ENCODE results near the gene GRAMD1B. TPM values are rescaled to one million over a fixed set of nuclear protein-coding genes. Genes with fewer than 3 reads are reported as not detected.
A peak's percentile ranks its signal among the peaks of the same experiment; 100 is the strongest.

The GRAMD1B gene
- total RNA-seq, 1 donor from 2014 or later: 31.8 TPM

- no peaks in the 10 kb centered on the region for H3K27me3 ChIP-seq (ENCODE audit: low read depth)
- peaks cover 22% of the 10 kb centered on the region for H3K4me1 ChIP-seq
- TF ChIP-seq CTCF (IDR thresholded peaks at IDR 0.05; ENCODE audit: borderline replicate concordance): no peak
- no peak overlapping the region for H3K4me3 ChIP-seq
- no peak for DNase-seq
- no peaks in the 10 kb centered on the region for H3K36me3 ChIP-seq
- intact Hi-C loops (cut with micrococcal nuclease): no loop called here
- H3K9me3 ChIP-seq (replicated peaks): no peaks in the 10 kb centered on the region
- peak overlapping the region; percentile 23 for H3K27ac ChIP-seq (replicated peaks)
These were observed 200.1 kb downstream of the GRAMD1B start for GRCh38 chr11:123630126-123630608.

GRCh38 chr11:123640029-123640428, 210.0 kb downstream of the GRAMD1B start:
- intact Hi-C loops (cut with micrococcal nuclease): loop anchor here (5.0 kb wide), 1 partner anchor 67 kb away; no protein-coding TSS in a partner anchor
- no peak for TF ChIP-seq CTCF (IDR thresholded peaks at IDR 0.05; ENCODE audit: borderline replicate concordance)
- H3K4me3 ChIP-seq: no peak overlapping the region
- H3K9me3 ChIP-seq (replicated peaks): no peaks in the 10 kb centered on the region
- no peak for DNase-seq
- no peak overlapping the region for H3K27ac ChIP-seq (replicated peaks)
- peaks cover 2% of the 10 kb centered on the region for H3K27me3 ChIP-seq (ENCODE audit: low read depth)
- no peaks in the 10 kb centered on the region for H3K36me3 ChIP-seq
- H3K4me1 ChIP-seq: peaks cover 4% of the 10 kb centered on the region

- peak; percentile 29 for DNase-seq
- Histone ChIP-seq H3K27me3 (ENCODE audit: low read depth) (peaks cover 4% of the 10 kb centered on the region), H3K4me3 (no peak overlapping the region), H3K4me1 (peaks cover 1% of the 10 kb centered on the region), H3K9me3 (replicated peaks) (no peaks in the 10 kb centered on the region), H3K36me3 (no peaks in the 10 kb centered on the region), H3K27ac (replicated peaks) (no peak overlapping the region)
- TF ChIP-seq CTCF (IDR thresholded peaks at IDR 0.05; ENCODE audit: borderline replicate concordance): peak; percentile 86
- intact Hi-C loops (cut with micrococcal nuclease): loop anchor here (5.0 kb wide), 1 partner anchor 66 kb away; no protein-coding TSS in a partner anchor
These were observed 210.8 kb downstream of the GRAMD1B start for GRCh38 chr11:123640677-123641494.

- Histone ChIP-seq H3K36me3 (no peaks in the 10 kb centered on the region), H3K27ac (replicated peaks) (no peak overlapping the region), H3K9me3 (replicated peaks) (no peaks in the 10 kb centered on the region), H3K4me3 (no peak overlapping the region), H3K4me1 (no peaks in the 10 kb centered on the region), H3K27me3 (ENCODE audit: low read depth) (peaks cover 4% of the 10 kb centered on the region)
- intact Hi-C loops (cut with micrococcal nuclease): loop anchor here (5.0 kb wide), 1 partner anchor 66 kb away; no protein-coding TSS in a partner anchor
- no peak for DNase-seq
- no peak for TF ChIP-seq CTCF (IDR thresholded peaks at IDR 0.05; ENCODE audit: borderline replicate concordance)
These were observed 211.4 kb downstream of the GRAMD1B start for GRCh38 chr11:123641495-123641840.

- Histone ChIP-seq H3K4me1 (no peaks in the 10 kb centered on the region), H3K27ac (replicated peaks) (no peak overlapping the region), H3K36me3 (no peaks in the 10 kb centered on the region), H3K27me3 (ENCODE audit: low read depth) (peaks cover 4% of the 10 kb centered on the region), H3K9me3 (replicated peaks) (no peaks in the 10 kb centered on the region), H3K4me3 (no peak overlapping the region)
- TF ChIP-seq CTCF (IDR thresholded peaks at IDR 0.05; ENCODE audit: borderline replicate concordance): no peak
- no peak for DNase-seq
- intact Hi-C loops (cut with micrococcal nuclease): loop anchor here (5.0 kb wide), 1 partner anchor 65 kb away; no protein-coding TSS in a partner anchor
These were observed 212.4 kb downstream of the GRAMD1B start for GRCh38 chr11:123642435-123642834.

All from left ventricle myocardium inferior (tissue), 1 donor.